HepG2 (cell line): Measurements from ENCODE around the gene SFXN5. TPM values are rescaled to one million over a fixed set of nuclear protein-coding genes. Genes with fewer than 3 reads are reported as not detected.
A peak's percentile ranks its signal among the peaks of the same experiment; 100 is the strongest.

Experiments used
- DMAP1 ChIP-seq: IDR thresholded peaks from 2 replicates; pipeline ENCODE4 v1.6.1; 2016
- HDAC1 ChIP-seq: sonication (generic); formaldehyde crosslinking; IDR thresholded peaks from 2 replicates; pipeline ENCODE4 v1.5.1; 2020; ENCODE audit warnings: mild to moderate bottlenecking, missing genetic modification reagents
- NFATC3 ChIP-seq: sonication (generic); formaldehyde crosslinking; IDR thresholded peaks from 2 replicates; pipeline ENCODE4 v1.5.1; 2020; ENCODE audit warnings: mild to moderate bottlenecking, missing genetic modification reagents
- PHF5A ChIP-seq: IDR thresholded peaks from one replicate; pipeline ENCODE4 v1.6.1; 2018; ENCODE audit warnings: low read depth, missing genetic modification reagents; ENCODE audit not compliant: unreplicated experiment
- POGZ ChIP-seq: sonication (generic); formaldehyde crosslinking; IDR thresholded peaks from 2 replicates; pipeline ENCODE4 v1.4.0; 2020; ENCODE audit warnings: mild to moderate bottlenecking, missing genetic modification reagents
- RAD51 ChIP-seq: fragments of 450-650 bp; IDR thresholded peaks from 2 replicates; pipeline ENCODE4 v1.6.1; 2016; ENCODE audit warnings: borderline replicate concordance
- SRY ChIP-seq: sonication (generic); formaldehyde crosslinking; IDR thresholded peaks from 2 replicates; pipeline ENCODE4 v1.8.0; 2022; ENCODE audit warnings: mild to moderate bottlenecking, missing genetic modification reagents
- TBX3 ChIP-seq: fragments of 450-650 bp; IDR thresholded peaks from 2 replicates; pipeline ENCODE4 v1.6.1; 2017; ENCODE audit warnings: antibody characterized with exemption, mild to moderate bottlenecking, inconsistent platforms, borderline replicate concordance
- ZBTB1 ChIP-seq: sonication (generic); formaldehyde crosslinking; IDR thresholded peaks from 2 replicates; pipeline ENCODE4 v1.4.0; 2020; ENCODE audit warnings: missing genetic modification reagents, borderline replicate concordance
- ZBTB40 ChIP-seq, 2 experiments: fragments of 450-650 bp in 1 of 2; sonication (generic) in 1 of 2; formaldehyde crosslinking in 1 of 2; IDR thresholded peaks; 2 replicates each; pipeline versions ENCODE4 v1.6.1 to v1.8.0; 2016 to 2022; ENCODE audit warnings: antibody characterized with exemption in 1 of 2, mild to moderate bottlenecking in 1 of 2, missing genetic modification reagents in 1 of 2
- ZIK1 ChIP-seq: sonication (generic); formaldehyde crosslinking; IDR thresholded peaks from 2 replicates; pipeline ENCODE4 v1.5.0; 2020; ENCODE audit warnings: mild to moderate bottlenecking, low read depth, missing genetic modification reagents, borderline replicate concordance
- ZNF160 ChIP-seq: sonication (generic); formaldehyde crosslinking; IDR thresholded peaks from 2 replicates; pipeline ENCODE4 v1.8.0; 2022; ENCODE audit warnings: mild to moderate bottlenecking, inconsistent platforms, missing genetic modification reagents
- ZNF282 ChIP-seq: fragments of 450-650 bp; IDR thresholded peaks from 2 replicates; pipeline ENCODE4 v1.6.1; 2018; ENCODE audit not compliant: partially characterized antibody
- ZNF644 ChIP-seq: IDR thresholded peaks from 2 replicates; pipeline ENCODE4 v1.6.1; 2016; ENCODE audit warnings: low read depth
- ZNF768 ChIP-seq: sonication (generic); formaldehyde crosslinking; IDR thresholded peaks from 2 replicates; pipeline ENCODE4 v1.4.0; 2020; ENCODE audit warnings: missing genetic modification reagents
- ZNF775 ChIP-seq: sonication (generic); formaldehyde crosslinking; IDR thresholded peaks from 2 replicates; pipeline ENCODE4 v1.4.0; 2020; ENCODE audit warnings: missing genetic modification reagents, mild to moderate bottlenecking, moderate library complexity, borderline replicate concordance
- polyA plus RNA-seq, 8 experiments: library from polyadenylated mRNA; depleted of rRNA in 3 of 8; stranded (reverse) in 7 of 8; unstranded in 1 of 8; fragments of >200 nt; fragmentation: Illumina TruSeq in 4 of 8; extraction: Trizol in 4 of 8; gene quantifications; 2 replicates each; pipeline versions ENCODE4 v1.2.1 to v1.2.3, GENCODE V29; 2011 to 2016; ENCODE audit warnings: low read depth in 4 of 8, missing spikeins in 1 of 8, mixed read lengths in 1 of 8; ENCODE audit not compliant: insufficient read depth in 1 of 8
- total RNA-seq, 5 experiments: library from RNA; depleted of rRNA; stranded (reverse); fragments of >200 nt; fragmentation: Illumina TruSeq; extraction: Trizol; gene quantifications; 2 replicates each; pipeline ENCODE4 v1.2.3, GENCODE V29; 2016; ENCODE audit warnings: low read depth in 1 of 5
- TF ChIP-seq, protein P1 (sequence below): sonication (generic); formaldehyde crosslinking; IDR thresholded peaks from 2 replicates; pipeline ENCODE4 v1.4.0; 2020; ENCODE audit warnings: mild to moderate bottlenecking, missing genetic modification reagents
- TF ChIP-seq, protein P2 (sequence below): IDR thresholded peaks from 2 replicates; pipeline ENCODE4 v1.6.1; 2016; ENCODE audit warnings: mild to moderate bottlenecking, missing biosample characterization, missing genetic modification reagents

Gene SFXN5
- total and polyA plus RNA-seq, 2 of the 13 experiments (the other 11 are each of a cell fraction or from before 2014, with no cell fraction given) = 34.9 to 37.4 TPM

- TF ChIP-seq ZNF160 (CRISPR knock-in tag) (0 out of 2 replicates have a peak, but pooled peaks have one; percentile 49), ZNF768 (CRISPR knock-in tag) (no peak; the same call in 1 of the 2 replicates), HDAC1 (peak; percentile 82), ZNF282 (no peak), ZIK1 (peak; percentile 70; the same call in 1 of the 2 replicates), TBX3 (no peak), NFATC3 (CRISPR knock-in tag) (no peak), ZBTB40 (IDR thresholded peaks at IDR 0.05) (no peak), ZBTB40 (CRISPR knock-in tag; IDR thresholded peaks at IDR 0.05) (peak; percentile 78), ZNF644 (CRISPR knock-in tag) (no peak), RAD51 (no peak), POGZ (CRISPR knock-in tag) (peak; percentile 90), ZNF775 (CRISPR knock-in tag) (no peak), ZBTB1 (CRISPR knock-in tag) (0 out of 2 replicates have a peak, but pooled peaks have one; percentile 46), DMAP1 (no peak), SRY (CRISPR knock-in tag) (peak; percentile 38; the same call in 1 of the 2 replicates), PHF5A (CRISPR knock-in tag) (no peak)
- TF ChIP-seq, protein P1, sequence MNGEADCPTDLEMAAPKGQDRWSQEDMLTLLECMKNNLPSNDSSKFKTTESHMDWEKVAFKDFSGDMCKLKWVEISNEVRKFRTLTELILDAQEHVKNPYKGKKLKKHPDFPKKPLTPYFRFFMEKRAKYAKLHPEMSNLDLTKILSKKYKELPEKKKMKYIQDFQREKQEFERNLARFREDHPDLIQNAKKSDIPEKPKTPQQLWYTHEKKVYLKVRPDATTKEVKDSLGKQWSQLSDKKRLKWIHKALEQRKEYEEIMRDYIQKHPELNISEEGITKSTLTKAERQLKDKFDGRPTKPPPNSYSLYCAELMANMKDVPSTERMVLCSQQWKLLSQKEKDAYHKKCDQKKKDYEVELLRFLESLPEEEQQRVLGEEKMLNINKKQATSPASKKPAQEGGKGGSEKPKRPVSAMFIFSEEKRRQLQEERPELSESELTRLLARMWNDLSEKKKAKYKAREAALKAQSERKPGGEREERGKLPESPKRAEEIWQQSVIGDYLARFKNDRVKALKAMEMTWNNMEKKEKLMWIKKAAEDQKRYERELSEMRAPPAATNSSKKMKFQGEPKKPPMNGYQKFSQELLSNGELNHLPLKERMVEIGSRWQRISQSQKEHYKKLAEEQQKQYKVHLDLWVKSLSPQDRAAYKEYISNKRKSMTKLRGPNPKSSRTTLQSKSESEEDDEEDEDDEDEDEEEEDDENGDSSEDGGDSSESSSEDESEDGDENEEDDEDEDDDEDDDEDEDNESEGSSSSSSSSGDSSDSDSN = peak; percentile 98
- TF ChIP-seq, protein P2, sequence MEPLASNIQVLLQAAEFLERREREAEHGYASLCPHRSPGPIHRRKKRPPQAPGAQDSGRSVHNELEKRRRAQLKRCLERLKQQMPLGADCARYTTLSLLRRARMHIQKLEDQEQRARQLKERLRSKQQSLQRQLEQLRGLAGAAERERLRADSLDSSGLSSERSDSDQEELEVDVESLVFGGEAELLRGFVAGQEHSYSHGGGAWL (CRISPR knock-in tag) = no peak; the same call in 1 of the 2 replicates
Observed at GRCh38 chr2:72915907-72916742, 155.4 kb downstream of the SFXN5 start (continued).
